ENCODE results near the gene CD200R1.

- no peak for TF ChIP-seq EZH2 (IDR thresholded peaks at IDR 0.05; ENCODE audit: insufficient read depth, poor library complexity, severe bottlenecking)
- TF ChIP-seq EZH2phosphoT487 (IDR thresholded peaks at IDR 0.05; ENCODE audit: insufficient read depth, low read depth): no peak
Measured at GRCh38 chr3:112965656-112966055, 9.2 kb downstream of the CD200R1 start.

Measured in GM23248 (cell line).